DOHH2 (cell line): ENCODE measurements around the gene OTOF.

Source experiments
- H3F3A ChIP-seq: fragments of 200-600 bp; sonication (generic), shearing (Covaris generic); 2 replicates; pipeline ENCODE4 v1.6.0; 2016; ENCODE audit warnings: antibody characterized with exemption, mild to moderate bottlenecking; ENCODE audit not compliant: control insufficient read depth, insufficient read depth
- H3K27ac ChIP-seq: fragments of 200-600 bp; sonication (generic); 2 replicates; pipeline ENCODE4 v1.5.1; 2014; ENCODE audit warnings: low read depth, mild to moderate bottlenecking, low read length, moderate library complexity
- H3K27me3 ChIP-seq: fragments of 200-600 bp; sonication (generic); 2 replicates; pipeline ENCODE4 v1.6.1; 2014; ENCODE audit warnings: mild to moderate bottlenecking, low read length, mixed read lengths; ENCODE audit not compliant: control insufficient read depth
- H3K36me3 ChIP-seq: fragments of 200-600 bp; sonication (generic); 2 replicates; pipeline ENCODE4 v1.6.1; 2014; ENCODE audit warnings: mild to moderate bottlenecking, low read length, moderate library complexity, mixed read lengths; ENCODE audit not compliant: control insufficient read depth
- H3K4me1 ChIP-seq: fragments of 200-600 bp; sonication (generic); 2 replicates; pipeline ENCODE4 v1.6.1; 2014; ENCODE audit warnings: mild to moderate bottlenecking, low read length, mixed read lengths; ENCODE audit not compliant: control insufficient read depth
- H3K4me2 ChIP-seq: fragments of 200-600 bp; sonication (generic); 2 replicates; pipeline ENCODE4 v1.6.0; 2014; ENCODE audit warnings: mild to moderate bottlenecking, low read length, moderate library complexity
- H3K4me3 ChIP-seq: fragments of 200-600 bp; sonication (generic); 2 replicates; pipeline ENCODE4 v1.5.1; 2014; ENCODE audit warnings: mild to moderate bottlenecking, low read length, mixed read lengths
- H3K79me2 ChIP-seq: fragments of 200-600 bp; sonication (generic); 2 replicates; pipeline ENCODE4 v1.6.1; 2014; ENCODE audit warnings: mild to moderate bottlenecking, low read length, mixed read lengths; ENCODE audit not compliant: control insufficient read depth
- H3K9me2 ChIP-seq: fragments of 200-600 bp; sonication (generic); replicated peaks from 2 replicates; pipeline ENCODE4 v1.6.1; 2014; ENCODE audit warnings: mild to moderate bottlenecking, low read length, mixed read lengths; ENCODE audit not compliant: control insufficient read depth
- H3K9me3 ChIP-seq: fragments of 200-600 bp; sonication (generic); 2 replicates; pipeline ENCODE4 v1.6.1; 2014; ENCODE audit warnings: antibody characterized with exemption, low read length, mixed read lengths; ENCODE audit not compliant: control insufficient read depth, insufficient read depth
- H4K20me1 ChIP-seq: fragments of 200-600 bp; sonication (generic); 2 replicates; pipeline ENCODE4 v1.6.0; 2014; ENCODE audit warnings: low read depth, mild to moderate bottlenecking, antibody characterized with exemption, low read length, moderate library complexity; ENCODE audit not compliant: control insufficient read depth, insufficient read depth
- CTCF ChIP-seq: fragments of 200-600 bp; sonication (generic); IDR thresholded peaks from one replicate; pipeline ENCODE4 v1.5.1; 2014; ENCODE audit warnings: antibody characterized with exemption, mild to moderate bottlenecking, low read depth, low read length; ENCODE audit not compliant: poor library complexity, severe bottlenecking
- EZH2phosphoT487 ChIP-seq: fragments of 200-600 bp; sonication (generic); IDR thresholded peaks from 2 replicates; pipeline ENCODE4 v1.6.1; 2017; ENCODE audit warnings: borderline replicate concordance, mild to moderate bottlenecking, antibody characterized with exemption, low read length, moderate library complexity, mixed read lengths

Gene OTOF

GRCh38 chr2:26509141-26509540 is 31.2 kb upstream of the OTOF start:
- Histone ChIP-seq H3F3A (no peaks in the 10 kb centered on the region), H3K27ac (no peak overlapping the region), H4K20me1 (no peaks in the 10 kb centered on the region), H3K4me3 (no peak overlapping the region), H3K9me3 (no peaks in the 10 kb centered on the region), H3K36me3 (no peaks in the 10 kb centered on the region), H3K4me2 (no peak overlapping the region), H3K27me3 (peaks cover 10% of the 10 kb centered on the region; the same call in 1 of the 2 replicates), H3K79me2 (no peaks in the 10 kb centered on the region), H3K9me2 (no peaks in the 10 kb centered on the region), H3K4me1 (no peaks in the 10 kb centered on the region)
- TF ChIP-seq EZH2phosphoT487 (no peak), CTCF (no peak)

GRCh38 chr2:26507932-26508331 is 30.0 kb upstream of the OTOF start:
- Histone ChIP-seq H3K4me1 (no peaks in the 10 kb centered on the region), H3K9me3 (no peaks in the 10 kb centered on the region), H3K4me3 (no peak overlapping the region), H4K20me1 (no peaks in the 10 kb centered on the region), H3K9me2 (no peaks in the 10 kb centered on the region), H3K4me2 (no peak overlapping the region), H3K36me3 (no peaks in the 10 kb centered on the region), H3K79me2 (no peaks in the 10 kb centered on the region), H3F3A (no peaks in the 10 kb centered on the region), H3K27me3 (peaks cover 10% of the 10 kb centered on the region; the same call in 1 of the 2 replicates), H3K27ac (no peak overlapping the region)
- TF ChIP-seq CTCF (no peak), EZH2phosphoT487 (no peak)

GRCh38 chr2:26507088-26507487 is 29.2 kb upstream of the OTOF start:
- Histone ChIP-seq H3K4me2 (no peak overlapping the region), H3K36me3 (no peaks in the 10 kb centered on the region), H3K27me3 (peaks cover 13% of the 10 kb centered on the region; the same call in 1 of the 2 replicates), H3K4me1 (no peaks in the 10 kb centered on the region), H3K79me2 (no peaks in the 10 kb centered on the region), H4K20me1 (no peaks in the 10 kb centered on the region), H3K27ac (no peak overlapping the region), H3F3A (no peaks in the 10 kb centered on the region), H3K4me3 (no peak overlapping the region), H3K9me2 (no peaks in the 10 kb centered on the region), H3K9me3 (no peaks in the 10 kb centered on the region)
- no peak for TF ChIP-seq EZH2phosphoT487
- no peak for TF ChIP-seq CTCF

- H3K4me3 ChIP-seq, result no peak overlapping the region
- H3K79me2 ChIP-seq, result no peaks in the 10 kb centered on the region
- no peaks in the 10 kb centered on the region for H3K9me2 ChIP-seq
- no peaks in the 10 kb centered on the region for H3F3A ChIP-seq
- H3K27ac ChIP-seq, result no peak overlapping the region
- no peaks in the 10 kb centered on the region for H3K36me3 ChIP-seq
- H3K4me2 ChIP-seq, result no peak overlapping the region
- H3K9me3 ChIP-seq, result no peaks in the 10 kb centered on the region
- no peaks in the 10 kb centered on the region for H4K20me1 ChIP-seq
- no peaks in the 10 kb centered on the region for H3K4me1 ChIP-seq
- peaks cover 13% of the 10 kb centered on the region; the same call in 1 of the 2 replicates for H3K27me3 ChIP-seq
- TF ChIP-seq EZH2phosphoT487 (no peak), CTCF (no peak)
Observed at GRCh38 chr2:26506279-26506678, 28.4 kb upstream of the OTOF start.
